ENCODE data around the gene EGFL6. TPM values are rescaled to one million over a fixed set of nuclear protein-coding genes. Genes with fewer than 3 reads are reported as not detected.
"Not testable (repeated sequence)": the region's sequence is repeated elsewhere in the genome, so short reads cannot be mapped to it uniquely, and the experiment has no call there.

The EGFL6 gene
- total RNA-seq, 1 donor from 2014 or later, result not detected

GRCh38 chrX:13670197-13670596 is 100.8 kb downstream of the EGFL6 start:
- Mint-ChIP-seq H3K27me3 (no peaks in the 10 kb centered on the region), H3K4me1 (peaks cover 24% of the 10 kb centered on the region), H3K4me3 (no peak overlapping the region), H3K27ac (no peak overlapping the region), H3K36me3 (ENCODE audit: low read depth) (peaks cover 12% of the 10 kb centered on the region), H3K9me3 (no peaks in the 10 kb centered on the region)
- ATAC-seq (ENCODE audit: low read depth), result no peak
- ChIA-PET POLR2A (interaction anchor here (2.0 to 4.8 kb wide), 3 partner anchors 19 to 64 kb away, joined by 9 to 55 read pairs (median 17); partner anchors contain the start of genes OFD1, RAB9A and TRAPPC2), CTCF (no interaction called here)
- intact Hi-C loops (cut with micrococcal nuclease), result no loop called here
- TF ChIP-seq CTCF (IDR thresholded peaks at IDR 0.05), result no peak
- no peak for DNase-seq

GRCh38 chrX:13673016-13673415 is 103.6 kb downstream of the EGFL6 start:
- CTCF ChIA-PET, result no interaction called here
- no peak overlapping the region for H3K4me3 Mint-ChIP-seq
- no peak for TF ChIP-seq CTCF (IDR thresholded peaks at IDR 0.05)

GRCh38 chrX:13676885-13677284 is 107.5 kb downstream of the EGFL6 start:
- H3K4me1 Mint-ChIP-seq, result peaks cover 14% of the 10 kb centered on the region
- H3K9me3 Mint-ChIP-seq, result no peaks in the 10 kb centered on the region
- ChIA-PET CTCF (no interaction called here), POLR2A (interaction anchor here (0.8 to 2.3 kb wide), 4 partner anchors 12 to 58 kb away, joined by 3 to 16 read pairs (median 4); partner anchors contain the start of genes OFD1, RAB9A and TRAPPC2)
- no peak overlapping the region for H3K4me3 Mint-ChIP-seq
- no peak for DNase-seq
- H3K27ac Mint-ChIP-seq, result peak overlapping the region; percentile 24
- no peak for ATAC-seq (ENCODE audit: low read depth)
- no peak for TF ChIP-seq CTCF (IDR thresholded peaks at IDR 0.05)
- H3K27me3 Mint-ChIP-seq, result no peaks in the 10 kb centered on the region
- intact Hi-C loops (cut with micrococcal nuclease), result no loop called here
- no peaks in the 10 kb centered on the region for H3K36me3 Mint-ChIP-seq (ENCODE audit: low read depth)

More at GRCh38 chrX:13673016-13673415, 103.6 kb downstream of the EGFL6 start:
- intact Hi-C loops (cut with micrococcal nuclease), result no loop called here
- Mint-ChIP-seq H3K9me3 (no peaks in the 10 kb centered on the region), H3K4me1 (peaks cover 35% of the 10 kb centered on the region), H3K36me3 (ENCODE audit: low read depth) (peaks cover 10% of the 10 kb centered on the region), H3K27me3 (no peaks in the 10 kb centered on the region), H3K27ac (no peak overlapping the region)
- POLR2A ChIA-PET, result no interaction called here
- DNase-seq (no peak), ATAC-seq (ENCODE audit: low read depth) (no peak)

- H3K9me3 Mint-ChIP-seq; CTCF ChIA-PET; H3K36me3 Mint-ChIP-seq (ENCODE audit: low read depth); intact Hi-C loops (cut with micrococcal nuclease); ATAC-seq (ENCODE audit: low read depth); H3K4me3 Mint-ChIP-seq; H3K27me3 Mint-ChIP-seq; POLR2A ChIA-PET; H3K27ac Mint-ChIP-seq; DNase-seq: not testable (repeated sequence)
- H3K4me1 Mint-ChIP-seq, result peaks cover 14% of the 10 kb centered on the region
Measured at GRCh38 chrX:13679700-13680099, 110.3 kb downstream of the EGFL6 start.

GRCh38 chrX:13681595-13681994 is 112.2 kb downstream of the EGFL6 start:
- no peak overlapping the region for H3K4me3 Mint-ChIP-seq
- ATAC-seq (ENCODE audit: low read depth), result no peak
- POLR2A ChIA-PET, result no interaction called here
- H3K36me3 Mint-ChIP-seq (ENCODE audit: low read depth), result no peaks in the 10 kb centered on the region
- CTCF ChIA-PET, result no interaction called here
- H3K27ac Mint-ChIP-seq, result no peak overlapping the region
- DNase-seq, result no peak
- intact Hi-C loops (cut with micrococcal nuclease), result no loop called here
- TF ChIP-seq CTCF (IDR thresholded peaks at IDR 0.05), result no peak
- H3K9me3 Mint-ChIP-seq, result no peaks in the 10 kb centered on the region
- no peaks in the 10 kb centered on the region for H3K27me3 Mint-ChIP-seq
- H3K4me1 Mint-ChIP-seq, result peaks cover 21% of the 10 kb centered on the region

Other genes with a start within 250 kb of the EGFL6 start
- gene ATXN3L, start 249.5 kb upstream of the EGFL6 start, total RNA-seq, result not detected in 2 replicates
- 5.1 and 5.9 TPM in 2 replicates for gene TCEANC, start 83.5 kb downstream of the EGFL6 start, total RNA-seq
- gene RAB9A, start 119.5 kb downstream of the EGFL6 start, total RNA-seq, result 26.1 and 27.7 TPM in 2 replicates
- gene TRAPPC2, start 165.0 kb downstream of the EGFL6 start, total RNA-seq, result 24.7 and 26.7 TPM in 2 replicates
- gene OFD1, start 165.1 kb downstream of the EGFL6 start, total RNA-seq, result 57.3 and 61.4 TPM in 2 replicates
- gene GPM6B, start 247.5 kb downstream of the EGFL6 start, total RNA-seq, result not detected in 2 replicates

Measured in activated B cell treated with CpG ODN at 0.5 μM for 24 hours (primary cell).